NT2/D1 (cell line): ENCODE measurements around the gene OLFML2B.

Experiments used
- SUZ12 ChIP-seq: IDR thresholded peaks from 2 replicates; pipeline ENCODE4 v1.6.1; 2011; ENCODE audit not compliant: insufficient read length, insufficient read depth; ENCODE audit errors: extremely low read depth
- YY1 ChIP-seq: IDR thresholded peaks from 2 replicates; pipeline ENCODE4 v1.6.1; 2011; ENCODE audit not compliant: insufficient read length, insufficient read depth
- ZNF274 ChIP-seq: IDR thresholded peaks from 2 replicates; pipeline ENCODE4 v1.6.1; 2011; ENCODE audit warnings: mild to moderate bottlenecking, low read depth, low read length

DNA sequence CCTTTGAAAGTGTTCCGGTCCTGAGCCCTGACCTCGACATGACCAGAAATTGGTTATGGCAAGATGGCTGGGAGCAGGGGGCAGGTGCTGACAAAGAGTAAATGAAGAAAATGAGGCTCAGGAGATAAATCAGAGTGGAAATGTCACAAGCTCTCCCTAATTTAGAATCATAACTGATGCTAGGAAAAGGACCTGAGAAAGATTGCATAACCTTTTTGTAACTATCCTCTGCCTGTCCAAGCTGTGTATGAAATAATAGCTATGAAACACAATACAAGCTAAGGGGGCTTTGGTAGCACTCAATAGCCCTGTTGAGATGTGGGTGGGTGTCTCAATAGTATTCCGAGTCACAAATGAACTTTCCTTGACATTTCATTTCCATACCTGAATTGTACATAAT, 32.9 kb upstream of the OLFML2B start:
- no peak for TF ChIP-seq ZNF274
- no peak for TF ChIP-seq YY1
- TF ChIP-seq SUZ12, result no peak
